NCI-H1694 (cell line): Measurements from ENCODE around the gene SCRT2.
"Not testable (repeated sequence)": the region's sequence is repeated elsewhere in the genome, so short reads cannot be mapped to it uniquely, and the experiment has no call there.

Experiments
- DNase-seq: peaks from one replicate; lab custom pipeline; 2025; lab: John Stamatoyannopoulos, UW

SCRT2 gene

DNA sequence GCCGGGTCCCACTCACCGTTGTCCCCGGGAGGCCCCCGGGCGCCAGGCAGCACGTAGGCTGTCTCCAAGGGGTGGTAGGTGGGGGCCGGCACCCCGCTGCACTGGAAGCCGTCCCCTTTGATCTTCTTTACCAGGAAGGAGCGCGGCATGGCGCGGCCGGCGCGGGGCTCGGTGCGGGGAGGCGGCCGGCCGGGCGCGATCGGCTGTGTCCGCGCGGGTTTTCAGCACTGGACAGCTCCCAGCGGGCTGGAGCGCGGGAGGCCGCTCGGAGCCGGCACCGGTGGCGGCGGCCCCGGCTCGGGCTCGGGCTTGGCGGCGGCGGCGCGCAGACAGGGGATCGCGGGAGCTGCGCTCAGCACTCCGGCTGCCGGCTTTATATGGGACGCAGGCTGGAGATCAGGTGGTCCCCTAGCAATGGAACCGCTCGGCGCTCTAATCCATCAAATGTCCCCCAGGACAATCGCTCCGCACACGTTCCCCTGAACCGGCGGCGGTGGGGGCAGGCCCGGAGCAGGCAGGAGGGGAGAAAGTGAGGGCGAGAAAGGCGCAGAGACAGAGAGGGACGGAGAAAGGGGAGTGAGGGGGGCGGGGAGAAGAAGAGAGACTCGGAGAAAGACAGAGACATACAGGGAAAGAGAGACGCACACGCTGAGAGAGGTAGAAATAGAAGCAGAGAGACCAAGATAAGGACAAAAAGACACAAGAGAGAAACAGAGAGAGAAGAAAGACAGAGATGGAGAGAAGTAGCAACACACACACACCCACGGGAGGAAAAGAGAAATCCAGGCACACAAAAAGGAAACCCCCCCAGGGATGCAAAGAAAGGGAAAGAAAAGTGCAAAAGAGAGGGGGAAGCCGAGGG lies at the start of gene SCRT2:
SCRT2 (minus strand) TSS at position 350 of the 862 bp plus-strand sequence; CDS start at position 149, 201 bp downstream.
- peak; percentile 30 for DNase-seq

DNA sequence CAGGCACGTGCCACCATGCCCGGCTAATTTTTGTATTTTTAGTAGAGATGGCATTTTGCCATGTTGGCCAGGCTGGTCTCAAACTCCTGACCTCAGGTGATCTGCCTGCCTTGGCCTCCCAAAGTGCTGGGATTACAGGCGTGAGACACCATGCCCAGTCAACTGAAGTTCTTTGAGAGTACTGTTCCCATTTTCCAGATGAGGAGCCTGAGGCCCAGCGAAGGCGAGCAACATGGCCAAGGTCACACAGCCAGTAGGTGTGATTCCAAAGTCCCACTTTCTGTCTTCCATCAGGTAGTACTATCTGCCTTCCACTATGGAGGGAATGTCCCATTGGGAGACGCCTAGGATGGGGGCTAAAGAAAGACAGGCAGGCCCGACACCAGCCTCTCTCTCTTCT lies 49.2 kb upstream of the SCRT2 start:
- DNase-seq: not testable (repeated sequence)

DNA sequence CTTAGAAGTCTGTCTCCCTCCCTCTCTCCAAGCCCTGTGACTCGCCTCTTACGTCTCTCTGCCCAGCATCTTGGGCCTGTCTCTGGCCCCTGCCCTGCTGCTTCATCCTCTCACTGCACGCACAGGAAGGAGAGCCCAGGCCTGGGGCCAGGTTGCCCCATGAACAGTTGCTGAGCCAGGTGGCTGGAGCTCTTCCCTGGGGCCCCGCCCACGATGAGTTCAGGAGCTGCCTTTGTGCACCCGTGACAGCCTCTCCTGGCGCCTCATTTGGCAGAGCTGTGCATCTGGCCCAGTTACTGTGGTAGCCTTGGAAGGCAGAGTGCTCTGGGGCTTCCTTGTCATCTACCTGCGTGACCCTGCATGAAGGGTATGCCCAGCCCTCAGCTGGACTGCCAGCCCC lies 48.2 kb upstream of the SCRT2 start:
- DNase-seq: peak; percentile 72

DNA sequence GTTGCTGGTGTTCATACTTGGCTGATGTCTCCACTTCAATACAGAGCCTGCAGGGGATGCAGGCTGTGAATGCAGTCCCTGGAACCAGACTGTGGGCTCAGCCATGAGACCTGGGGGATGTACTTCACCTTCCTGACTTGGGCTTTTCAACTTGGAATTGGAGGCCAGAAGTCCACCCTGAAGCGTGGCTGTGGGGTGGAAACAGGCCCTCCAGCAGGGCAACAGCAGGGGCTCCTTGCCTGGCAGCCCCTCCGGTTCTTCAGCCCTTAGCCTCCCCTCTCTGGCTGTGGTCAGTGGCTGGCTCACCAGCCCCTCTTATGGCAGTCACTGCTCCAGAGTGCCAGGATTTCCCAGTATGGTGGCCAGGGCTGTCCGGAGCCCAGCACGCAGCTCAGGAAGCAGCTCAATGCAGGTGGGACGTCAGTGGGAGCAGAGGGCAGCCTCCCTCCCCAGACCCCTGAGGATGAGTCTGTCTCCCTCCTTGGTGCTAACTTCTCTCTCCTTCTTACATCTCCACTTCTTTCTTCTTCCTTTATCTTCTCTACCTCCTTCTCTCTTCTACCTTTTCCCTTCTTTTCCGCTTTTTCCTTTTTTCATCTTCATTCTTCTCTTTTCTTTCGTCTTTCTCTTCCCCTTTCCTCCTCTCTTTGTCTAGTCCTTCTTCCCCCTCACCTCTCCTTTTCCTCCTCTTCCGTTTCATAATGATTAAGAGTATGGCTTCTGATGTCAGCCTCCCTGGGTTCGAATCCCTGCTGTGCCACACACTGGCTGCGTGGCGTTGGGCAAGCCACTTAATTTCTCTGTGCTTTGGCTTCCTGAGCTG lies 47.4 kb upstream of the SCRT2 start:
- DNase-seq: no peak

DNA sequence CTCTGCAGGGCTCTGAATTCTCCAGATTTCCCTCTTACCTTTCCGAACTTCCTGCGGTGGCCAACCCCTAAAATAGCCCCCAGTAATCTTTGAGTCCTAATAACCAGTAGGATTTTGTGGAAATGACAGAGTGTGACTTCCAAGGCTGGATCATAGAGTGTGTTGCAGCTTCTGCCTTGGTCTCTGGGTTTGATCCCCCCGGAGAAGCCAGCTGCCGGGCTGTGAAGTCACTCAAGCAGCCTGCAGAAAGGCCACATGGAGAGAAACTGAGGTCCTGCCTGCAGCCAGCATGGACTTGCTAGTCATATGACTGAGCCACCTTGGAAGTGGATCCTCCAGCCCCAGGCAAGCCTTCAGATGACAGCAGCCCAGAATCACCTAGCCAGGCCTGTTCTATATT lies 46.3 kb upstream of the SCRT2 start:
- DNase-seq: no peak

DNA sequence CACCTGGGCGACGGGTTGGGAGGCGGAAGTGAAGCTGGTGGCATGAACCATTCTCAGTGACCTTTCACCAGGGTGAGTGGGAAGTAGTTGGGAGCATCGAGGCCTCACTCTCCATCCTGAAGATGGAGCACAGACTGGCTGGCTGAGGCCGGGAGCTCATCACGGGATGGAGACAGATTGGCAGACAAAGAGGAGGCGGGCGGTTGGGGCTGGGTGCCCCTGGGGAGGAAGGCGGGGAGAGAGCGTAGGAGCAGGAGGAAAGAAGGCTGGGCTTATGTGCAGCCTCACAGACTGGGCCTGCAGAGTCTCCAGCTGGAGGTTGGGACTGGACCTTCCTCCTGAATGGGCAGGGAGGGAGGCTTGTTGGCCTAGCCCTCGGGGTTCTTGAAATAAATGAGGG lies 44.2 kb upstream of the SCRT2 start:
- peak; percentile 16 for DNase-seq

DNA sequence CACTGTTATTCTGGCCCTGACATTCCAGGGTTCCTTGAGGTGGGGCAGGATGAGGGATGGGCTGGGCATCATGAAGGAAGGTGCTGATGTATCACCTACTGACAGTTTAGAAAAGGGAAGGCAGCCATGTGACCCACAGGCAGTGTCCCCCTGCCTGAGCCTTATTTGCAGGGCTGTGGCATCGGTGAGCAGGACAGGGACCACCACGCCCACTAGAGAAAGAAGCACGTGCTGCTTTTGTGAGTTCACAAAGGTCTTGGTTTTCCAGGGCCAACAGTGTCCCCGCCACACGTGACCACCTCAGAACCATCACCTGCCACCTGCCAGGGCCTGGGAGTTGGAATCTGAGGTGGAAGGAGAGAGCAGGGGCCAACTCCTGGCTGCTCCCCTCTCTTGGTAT lies 43.5 kb upstream of the SCRT2 start:
- no peak for DNase-seq

DNA sequence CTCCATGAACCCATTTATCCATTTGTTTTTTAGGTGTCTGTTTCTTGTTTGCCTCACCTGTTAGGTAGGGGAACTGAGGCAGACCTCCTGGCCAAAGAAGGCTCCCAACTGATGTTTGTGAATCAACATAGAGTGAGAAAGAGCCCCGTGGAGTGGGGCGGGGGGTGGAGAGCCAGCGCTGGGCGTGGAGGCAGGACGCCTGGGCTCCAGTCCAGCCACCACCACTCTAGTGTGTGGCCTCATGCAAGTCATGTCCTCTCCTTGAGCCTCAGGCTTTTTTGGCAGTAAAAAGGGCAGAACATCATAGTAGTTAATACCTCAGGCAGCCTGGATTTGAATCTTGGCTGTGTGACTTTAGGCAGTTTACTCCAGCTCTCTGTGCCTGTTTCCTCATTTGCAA lies 42.2 kb upstream of the SCRT2 start:
- no peak for DNase-seq

DNA sequence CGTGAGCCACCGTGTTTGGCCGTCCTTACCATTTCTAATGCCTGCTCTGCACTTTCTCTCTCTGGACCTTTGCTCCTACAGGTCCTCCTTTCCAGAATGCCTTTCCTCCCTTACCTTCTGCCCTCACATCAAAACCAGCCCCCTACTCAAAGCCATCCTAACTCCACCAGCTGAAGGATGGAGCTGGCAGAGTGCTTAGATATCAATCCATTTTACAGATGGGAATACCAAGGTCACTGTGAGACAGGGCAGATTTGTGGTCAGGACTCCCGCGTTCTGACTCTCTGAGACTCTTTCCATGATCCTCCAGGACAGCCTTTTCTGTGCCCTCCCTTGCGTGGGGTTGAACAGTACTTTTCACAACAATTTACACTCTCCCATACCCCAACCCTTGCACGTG lies 41.7 kb upstream of the SCRT2 start:
- no peak for DNase-seq

DNA sequence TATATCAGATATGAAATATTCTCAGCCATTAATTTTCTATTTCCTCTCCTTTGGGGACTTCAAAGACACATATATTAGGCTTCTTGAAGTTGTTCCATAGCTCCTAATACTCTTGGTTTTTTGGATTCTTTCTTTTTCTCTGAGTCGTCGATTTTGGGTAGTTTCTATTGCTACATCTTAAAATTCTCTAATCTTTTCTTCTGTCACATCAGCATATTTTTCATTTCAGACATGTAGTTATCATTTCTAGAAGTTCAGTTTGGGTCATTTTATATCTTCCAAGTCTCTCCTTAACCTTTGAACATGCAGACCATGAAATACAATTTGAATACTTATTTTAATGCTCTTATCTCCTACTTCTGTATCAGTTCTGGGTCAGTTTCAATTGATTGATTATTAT lies 38.9 kb upstream of the SCRT2 start:
- no peak for DNase-seq

DNA sequence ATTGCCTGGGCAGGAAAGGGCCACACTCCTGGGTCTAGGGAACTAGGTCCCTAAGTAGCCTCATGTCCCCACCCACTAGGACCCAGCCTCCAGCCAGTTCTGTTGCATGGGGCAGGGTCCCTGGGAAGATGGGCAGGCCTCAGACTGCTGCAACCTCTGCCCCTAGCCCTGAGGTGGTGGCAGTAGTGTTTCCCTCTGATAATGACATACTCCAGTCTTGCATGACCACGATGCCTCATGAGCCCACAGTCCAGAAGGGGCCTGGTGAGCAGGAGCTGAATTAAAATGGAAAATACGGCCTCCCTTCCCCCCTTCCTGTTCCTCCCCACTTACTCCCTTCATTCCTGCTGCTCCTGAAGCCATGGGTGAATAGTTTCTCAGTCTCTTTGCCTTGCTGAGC lies 36.0 kb upstream of the SCRT2 start:
- DNase-seq: no peak

DNA sequence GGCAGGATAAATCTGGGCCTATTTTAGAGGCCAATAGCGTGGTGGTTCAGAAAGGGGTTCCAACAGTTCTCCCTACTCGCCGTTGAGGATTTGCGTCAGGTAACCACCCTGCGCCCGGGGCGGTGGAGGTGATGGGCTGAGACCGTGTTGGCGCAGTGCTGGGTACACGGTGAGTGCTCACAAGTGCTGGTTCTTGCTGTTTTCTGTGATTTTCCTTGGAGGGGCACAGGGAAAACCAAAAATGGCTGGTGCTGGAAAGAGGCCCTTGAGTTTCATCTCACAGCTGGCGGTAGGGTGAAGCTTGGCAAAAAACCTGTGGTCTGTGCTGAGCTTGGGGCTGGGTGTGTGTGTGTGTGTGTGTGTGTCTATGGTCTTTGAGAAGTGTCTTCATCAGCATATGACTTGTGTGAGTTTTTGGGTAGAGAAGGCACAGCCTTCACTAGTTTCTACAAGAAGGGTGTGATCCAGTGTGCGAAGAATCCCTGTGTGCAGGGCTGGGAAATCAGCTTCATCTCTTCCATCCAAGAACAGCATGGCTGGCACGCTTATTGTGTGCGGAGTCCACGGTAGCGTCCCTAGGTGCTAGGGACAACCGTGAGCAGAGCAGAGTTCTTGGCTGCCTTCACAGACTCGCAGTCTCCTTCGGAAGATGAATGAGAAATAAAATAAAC lies 35.3 kb upstream of the SCRT2 start:
- DNase-seq: no peak

DNA sequence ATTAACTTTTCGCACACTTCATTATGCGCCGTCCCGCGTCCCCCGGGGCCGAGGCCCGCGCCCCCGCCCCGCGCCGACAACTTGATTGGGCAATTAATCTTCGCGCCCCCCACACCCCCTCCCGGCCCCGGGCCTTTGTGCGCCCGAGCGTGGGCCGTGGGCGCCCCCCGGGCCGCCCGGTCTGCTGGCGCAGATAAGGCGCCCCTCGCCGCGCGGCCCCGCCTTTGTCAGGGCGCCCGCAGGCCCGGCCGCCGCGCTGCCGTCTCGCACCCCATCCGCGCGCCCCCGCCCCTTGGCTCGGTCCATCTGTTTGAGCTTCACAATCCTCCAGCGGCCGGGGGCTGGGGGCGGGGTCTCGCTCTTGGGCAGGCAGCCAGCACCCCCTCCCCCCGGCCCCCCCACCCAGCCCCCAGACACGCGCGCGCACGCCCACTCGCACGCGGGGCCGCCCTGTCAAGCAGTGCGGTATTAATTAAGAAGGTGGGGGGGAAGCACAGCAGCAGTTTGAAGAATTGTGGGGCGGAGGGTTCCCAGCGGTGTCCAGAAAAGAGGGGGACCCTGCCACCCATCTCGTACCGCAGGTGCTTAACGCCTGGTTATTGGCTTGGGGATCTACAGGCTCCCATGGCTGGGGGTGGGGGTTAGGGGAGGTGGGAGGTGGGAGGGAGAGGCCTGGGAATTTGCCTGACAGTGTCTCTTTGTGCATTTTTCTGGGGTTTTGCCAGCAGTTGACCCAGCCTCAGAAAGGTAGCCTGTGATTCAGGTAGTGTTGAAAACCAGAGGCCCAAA lies 34.6 kb upstream of the SCRT2 start:
- peak; percentile 7 for DNase-seq

DNA sequence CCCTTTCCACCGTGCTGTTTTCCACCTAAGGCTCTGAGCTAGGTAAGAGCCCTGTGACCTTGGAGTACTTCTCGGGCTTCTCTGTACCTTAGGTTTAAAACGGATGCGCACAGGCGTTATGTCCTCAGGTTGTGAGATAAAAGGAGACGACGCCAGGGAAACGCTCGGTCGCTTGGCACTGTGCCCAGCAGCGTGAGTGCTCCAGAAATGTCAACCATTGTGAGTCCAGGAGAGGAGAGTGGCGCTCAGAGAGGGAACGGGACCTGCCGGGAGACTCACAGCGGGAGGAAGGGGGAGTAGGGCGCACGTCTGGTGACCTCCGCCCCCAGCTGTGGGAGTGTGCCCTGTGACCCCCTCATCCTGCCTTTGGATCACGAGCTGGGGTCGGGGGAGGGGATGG lies 33.8 kb upstream of the SCRT2 start:
- no peak for DNase-seq

DNA sequence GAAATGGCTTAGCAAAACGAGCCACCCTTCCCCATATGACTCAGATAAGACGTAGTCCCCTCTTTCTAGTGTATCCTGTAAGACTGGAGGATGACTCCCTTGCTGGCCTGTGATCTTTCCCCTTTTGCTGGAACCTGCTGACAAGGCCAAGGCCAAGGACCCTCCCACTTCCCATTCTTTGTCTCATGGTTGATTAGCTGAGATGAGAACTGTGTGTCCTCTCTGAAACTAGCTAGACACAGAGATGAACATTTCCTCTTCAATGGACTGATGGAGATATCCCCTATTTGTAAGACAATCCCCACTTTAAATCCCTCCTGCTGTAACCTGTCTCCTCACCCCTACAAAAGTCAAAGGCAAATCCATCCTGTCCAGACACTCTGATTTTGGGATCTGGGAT lies 33.4 kb upstream of the SCRT2 start:
- DNase-seq: no peak

DNA sequence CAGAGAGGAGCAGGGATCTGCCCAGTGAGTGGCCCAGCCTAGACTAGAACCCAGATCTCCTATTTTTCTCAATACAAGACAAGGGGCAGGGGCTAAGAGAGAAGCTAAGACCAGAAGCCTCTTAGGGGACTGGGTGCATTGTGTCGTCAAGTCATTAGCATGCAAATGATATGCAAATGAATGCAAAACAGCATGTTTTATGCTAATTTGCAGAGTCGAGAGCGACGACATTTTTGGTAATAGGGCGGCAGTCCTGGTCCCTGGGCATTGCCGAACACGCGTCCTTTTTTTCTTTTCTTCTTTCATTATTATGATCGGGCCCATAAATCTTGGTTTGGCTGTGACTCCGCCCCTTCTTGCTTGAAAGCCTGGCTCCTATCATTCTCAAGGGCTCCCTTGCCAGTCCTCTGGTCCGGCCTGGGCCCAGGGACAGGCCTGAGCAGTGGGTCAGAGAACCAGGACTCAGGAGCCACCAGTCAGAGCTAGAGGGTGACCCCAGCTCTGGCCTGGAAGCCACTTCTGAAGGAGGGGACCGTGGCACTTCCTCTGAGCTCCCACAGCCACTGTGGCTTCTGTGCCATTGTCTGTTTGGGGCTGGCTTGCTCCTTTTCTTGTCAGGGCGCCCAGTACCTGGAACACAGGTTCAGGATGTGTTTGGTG lies 32.0 kb upstream of the SCRT2 start:
- no peak for DNase-seq

DNA sequence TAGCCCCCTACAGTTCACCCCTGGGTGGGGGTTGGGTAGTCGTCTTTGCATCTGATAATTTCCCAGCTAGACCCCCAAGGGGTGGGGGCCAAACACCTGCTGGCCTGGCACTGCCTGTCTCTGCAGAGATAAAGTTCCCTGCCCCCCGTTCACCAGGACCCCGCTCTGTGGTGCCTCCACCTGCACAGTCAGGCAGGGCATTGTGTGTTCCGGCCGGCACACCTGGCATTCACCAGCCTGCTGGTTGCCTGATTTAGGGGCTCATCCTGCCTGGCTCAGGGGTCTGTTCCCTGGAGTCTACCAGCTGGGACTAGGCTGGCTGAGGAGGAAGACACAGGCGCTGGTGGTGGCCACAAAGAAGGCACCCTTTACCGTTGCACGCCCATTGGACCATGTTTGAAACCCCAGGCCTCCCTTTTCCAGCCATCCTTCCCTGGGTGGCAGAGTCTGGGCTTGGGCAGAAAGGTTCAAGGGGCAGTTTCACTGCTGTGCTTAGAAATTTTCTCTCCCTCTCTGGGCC lies 30.8 kb upstream of the SCRT2 start:
- DNase-seq: no peak

DNA sequence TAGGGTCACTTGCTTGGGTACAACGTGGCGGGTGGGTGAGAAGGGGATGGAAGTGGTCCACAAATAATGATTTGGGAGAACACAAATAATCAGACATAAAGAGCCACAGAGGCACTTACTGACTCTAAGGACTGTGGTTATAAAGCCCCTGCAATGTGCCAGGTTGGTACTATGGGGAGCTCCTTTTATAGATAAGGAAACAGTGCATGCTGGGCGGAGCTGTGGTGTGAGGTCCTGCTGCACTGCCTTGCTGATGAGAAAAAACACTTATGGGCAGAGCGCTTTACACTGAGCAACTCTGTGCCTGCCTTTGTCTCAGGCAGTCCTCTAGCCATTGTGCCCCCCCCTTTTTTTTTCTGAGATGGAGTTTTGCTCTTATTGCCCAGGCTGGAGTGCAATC lies 29.1 kb upstream of the SCRT2 start:
- DNase-seq: no peak

DNA sequence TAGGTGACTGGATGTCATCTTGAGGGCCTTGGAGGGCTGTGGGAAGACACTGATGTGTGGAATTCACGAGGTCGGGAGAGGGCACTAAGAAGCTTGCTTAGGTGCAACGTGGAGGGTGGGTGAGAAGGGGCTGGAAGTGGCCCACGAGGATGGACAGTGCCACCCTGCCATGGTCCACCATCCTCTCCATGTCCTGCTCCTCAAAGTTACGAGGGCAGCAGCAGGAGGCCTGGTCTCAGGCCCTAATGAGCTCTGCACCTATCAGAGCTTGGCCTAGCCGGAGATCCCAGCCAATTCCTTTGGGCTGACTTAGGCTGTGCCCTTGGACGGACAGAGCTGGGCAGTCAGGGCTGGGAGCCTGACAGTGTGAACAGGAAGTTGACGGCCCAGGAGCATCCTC lies 27.8 kb upstream of the SCRT2 start:
- no peak for DNase-seq

DNA sequence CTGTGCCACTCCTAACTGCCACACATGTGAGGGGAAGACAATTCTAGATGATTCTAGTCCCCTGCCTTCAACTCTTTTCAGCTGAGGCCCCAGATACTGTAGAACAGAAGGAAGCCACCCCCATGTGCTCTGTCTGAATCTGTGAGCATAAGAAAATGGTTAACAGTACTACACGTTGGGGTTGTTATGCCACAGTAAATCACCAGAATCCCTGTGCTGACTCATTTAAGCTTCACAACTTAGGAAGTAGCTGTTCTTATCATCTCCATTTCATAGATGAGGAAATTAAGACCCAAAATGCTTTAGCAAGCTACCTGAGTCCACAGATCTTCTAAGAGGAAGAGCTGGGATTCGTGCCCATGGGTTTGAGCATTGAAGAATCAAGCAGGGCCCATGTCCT lies 27.4 kb upstream of the SCRT2 start:
- no peak for DNase-seq
